Panc1 (cell line): ENCODE measurements around the gene ZDHHC13. TPM values are rescaled to one million over a fixed set of nuclear protein-coding genes. Genes with fewer than 3 reads are reported as not detected.

ENCODE experiments used
- ATAC-seq: fragments of 200-7000 bp; cut with Tn5 transposase; 2 replicates; pipeline ENCODE4 v1.9.1; 2020; ENCODE audit warnings: mild to moderate bottlenecking, moderate library complexity
- BruUV-seq: library from RNA; stranded (reverse); fragments of 400-500 nt; replicated peaks from 2 replicates; lab custom pipeline; 2021; lab: Mats Ljungman, UMichigan
- CTCF ChIA-PET: fragments of 300-600 bp; sonication (Branson Sonifier 250); formaldehyde crosslinking; loops from one replicate; lab custom pipeline; 2022; ENCODE audit warnings: antibody characterized with exemption; lab: Charles Lee
- POLR2A ChIA-PET: fragments of 300-600 bp; sonication (Branson Sonifier 250); formaldehyde crosslinking; loops from one replicate; lab custom pipeline; 2022; ENCODE audit warnings: antibody characterized with exemption; lab: Charles Lee
- DNase-seq: peaks from one replicate; pipeline ENCODE4 v3.0.0-alpha.2; 2010; ENCODE audit warnings: low read depth, low spot score
- H3K27ac ChIP-seq: 2 replicates; pipeline ENCODE4 v1.5.1; 2011; ENCODE audit warnings: mild to moderate bottlenecking, low read length, inconsistent platforms
- H3K27me3 ChIP-seq: fragments of 200-500 bp; sonication (Bioruptor generic); 2 replicates; pipeline ENCODE4 v1.6.0; 2014; ENCODE audit warnings: low read length, inconsistent platforms; ENCODE audit not compliant: control insufficient read depth, insufficient read depth
- H3K36me3 ChIP-seq: fragments of 200-500 bp; sonication (Bioruptor generic); 2 replicates; pipeline ENCODE4 v1.5.1; 2014; ENCODE audit warnings: inconsistent platforms, mild to moderate bottlenecking, low read length, moderate library complexity; ENCODE audit not compliant: control insufficient read depth, insufficient read depth
- H3K4me1 ChIP-seq: 2 replicates; pipeline ENCODE4 v1.5.1; 2011; ENCODE audit warnings: inconsistent platforms, mild to moderate bottlenecking, low read length, moderate library complexity; ENCODE audit not compliant: control insufficient read depth, insufficient read depth
- H3K4me3 ChIP-seq, 2 experiments: 2 replicates each; pipeline ENCODE4 v1.5.1; 2011 to 2012; ENCODE audit warnings: low read depth in 2 of 2, low read length in 2 of 2, mild to moderate bottlenecking in 2 of 2, inconsistent platforms in 1 of 2, moderate library complexity in 1 of 2
- H3K9me3 ChIP-seq: fragments of 200-500 bp; sonication (Bioruptor generic); 2 replicates; pipeline ENCODE4 v1.5.1; 2014; ENCODE audit warnings: low read depth, mild to moderate bottlenecking, inconsistent platforms, low read length, moderate library complexity; ENCODE audit not compliant: control insufficient read depth, insufficient read depth
- POLR2AphosphoS5 ChIP-seq: IDR thresholded peaks from 2 replicates; pipeline ENCODE4 v1.6.1; 2012; ENCODE audit warnings: mild to moderate bottlenecking, low read depth, low read length, moderate library complexity
- SIN3A ChIP-seq: IDR thresholded peaks from 2 replicates; pipeline ENCODE4 v1.6.1; 2012; ENCODE audit warnings: low read depth, mild to moderate bottlenecking, low read length, moderate library complexity, borderline replicate concordance; ENCODE audit not compliant: insufficient read depth
- TCF7L2 ChIP-seq: IDR thresholded peaks from 2 replicates; pipeline ENCODE4 v1.6.1; 2011; ENCODE audit warnings: mild to moderate bottlenecking, low read depth, low read length, inconsistent platforms
- in situ Hi-C: cut with HindIII; loops from 2 replicates; pipeline ENCODE4 v1.10.0; 2016; ENCODE audit warnings: low sequenced_read_pairs, low pct_unique_long_range_greater_than_20kb
- intact Hi-C: fragments of 100-400 bp; cut with micrococcal nuclease; formaldehyde crosslinking; loops from one replicate; pipeline ENCODE4 v1.10.0; 2022; ENCODE audit not compliant: unreplicated experiment
- total RNA-seq: library from RNA; stranded (reverse); gene quantifications from one replicate; pipeline ENCODE4 v1.2.1, GENCODE V29; 2021; ENCODE audit not compliant: unreplicated experiment
- TF ChIP-seq, protein P1 (sequence below), 2 experiments: IDR thresholded peaks; 2 replicates each; pipeline ENCODE4 v1.6.1; 2011 to 2012; ENCODE audit warnings: low read depth in 2 of 2, control low read depth in 1 of 2, low read length in 1 of 2, mild to moderate bottlenecking in 1 of 2, moderate library complexity in 1 of 2; ENCODE audit not compliant: insufficient read depth in 1 of 2
- TF ChIP-seq, protein P2 (sequence below): fragments of 450-650 bp; IDR thresholded peaks from 2 replicates; pipeline ENCODE4 v1.5.1; 2017; ENCODE audit warnings: mild to moderate bottlenecking

Gene ZDHHC13
- total RNA-seq, 1 experiment from 2014 or later = 24.3 TPM

DNA sequence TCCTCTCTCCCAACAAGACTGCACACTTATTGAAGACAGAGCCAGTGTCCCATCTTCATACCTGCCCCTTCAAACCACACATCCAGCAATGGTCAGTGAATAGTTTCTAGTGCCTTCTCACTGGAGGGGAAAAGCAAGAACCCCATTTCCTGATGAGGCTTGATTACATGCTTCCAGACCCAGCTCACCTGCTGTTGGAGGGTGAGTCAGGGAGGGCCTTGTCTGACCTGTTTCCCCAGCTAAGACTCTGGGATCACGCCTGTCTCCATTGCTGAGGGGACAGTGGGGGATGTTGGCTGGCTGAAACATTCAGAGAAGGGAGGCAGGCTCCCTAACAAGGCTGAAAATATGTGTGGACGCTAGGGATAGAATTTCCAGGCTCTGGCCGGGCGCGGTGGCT lies 27.5 kb upstream of the ZDHHC13 start:
- no peaks in the 10 kb centered on the region for H3K36me3 ChIP-seq
- no peaks in the 10 kb centered on the region for H3K9me3 ChIP-seq
- H3K27me3 ChIP-seq = peaks cover 8% of the 10 kb centered on the region
- DNase-seq (no peak), ATAC-seq (no peak)
- ChIA-PET POLR2A (no interaction called here), CTCF (no interaction called here)
- intact Hi-C loops (no loop called here), in situ Hi-C loops (no loop called here)
- H3K4me1 ChIP-seq = no peaks in the 10 kb centered on the region
- no peak overlapping the region for H3K4me3 ChIP-seq
- TF ChIP-seq, protein P1, sequence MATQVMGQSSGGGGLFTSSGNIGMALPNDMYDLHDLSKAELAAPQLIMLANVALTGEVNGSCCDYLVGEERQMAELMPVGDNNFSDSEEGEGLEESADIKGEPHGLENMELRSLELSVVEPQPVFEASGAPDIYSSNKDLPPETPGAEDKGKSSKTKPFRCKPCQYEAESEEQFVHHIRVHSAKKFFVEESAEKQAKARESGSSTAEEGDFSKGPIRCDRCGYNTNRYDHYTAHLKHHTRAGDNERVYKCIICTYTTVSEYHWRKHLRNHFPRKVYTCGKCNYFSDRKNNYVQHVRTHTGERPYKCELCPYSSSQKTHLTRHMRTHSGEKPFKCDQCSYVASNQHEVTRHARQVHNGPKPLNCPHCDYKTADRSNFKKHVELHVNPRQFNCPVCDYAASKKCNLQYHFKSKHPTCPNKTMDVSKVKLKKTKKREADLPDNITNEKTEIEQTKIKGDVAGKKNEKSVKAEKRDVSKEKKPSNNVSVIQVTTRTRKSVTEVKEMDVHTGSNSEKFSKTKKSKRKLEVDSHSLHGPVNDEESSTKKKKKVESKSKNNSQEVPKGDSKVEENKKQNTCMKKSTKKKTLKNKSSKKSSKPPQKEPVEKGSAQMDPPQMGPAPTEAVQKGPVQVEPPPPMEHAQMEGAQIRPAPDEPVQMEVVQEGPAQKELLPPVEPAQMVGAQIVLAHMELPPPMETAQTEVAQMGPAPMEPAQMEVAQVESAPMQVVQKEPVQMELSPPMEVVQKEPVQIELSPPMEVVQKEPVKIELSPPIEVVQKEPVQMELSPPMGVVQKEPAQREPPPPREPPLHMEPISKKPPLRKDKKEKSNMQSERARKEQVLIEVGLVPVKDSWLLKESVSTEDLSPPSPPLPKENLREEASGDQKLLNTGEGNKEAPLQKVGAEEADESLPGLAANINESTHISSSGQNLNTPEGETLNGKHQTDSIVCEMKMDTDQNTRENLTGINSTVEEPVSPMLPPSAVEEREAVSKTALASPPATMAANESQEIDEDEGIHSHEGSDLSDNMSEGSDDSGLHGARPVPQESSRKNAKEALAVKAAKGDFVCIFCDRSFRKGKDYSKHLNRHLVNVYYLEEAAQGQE (IDR thresholded peaks at IDR 0.05; ENCODE audit: insufficient read depth in 1 of 2, low read depth in 2 of 2, low read length in 1 of 2) = no peak
- no peak for TF ChIP-seq POLR2AphosphoS5
- TF ChIP-seq, protein P2, sequence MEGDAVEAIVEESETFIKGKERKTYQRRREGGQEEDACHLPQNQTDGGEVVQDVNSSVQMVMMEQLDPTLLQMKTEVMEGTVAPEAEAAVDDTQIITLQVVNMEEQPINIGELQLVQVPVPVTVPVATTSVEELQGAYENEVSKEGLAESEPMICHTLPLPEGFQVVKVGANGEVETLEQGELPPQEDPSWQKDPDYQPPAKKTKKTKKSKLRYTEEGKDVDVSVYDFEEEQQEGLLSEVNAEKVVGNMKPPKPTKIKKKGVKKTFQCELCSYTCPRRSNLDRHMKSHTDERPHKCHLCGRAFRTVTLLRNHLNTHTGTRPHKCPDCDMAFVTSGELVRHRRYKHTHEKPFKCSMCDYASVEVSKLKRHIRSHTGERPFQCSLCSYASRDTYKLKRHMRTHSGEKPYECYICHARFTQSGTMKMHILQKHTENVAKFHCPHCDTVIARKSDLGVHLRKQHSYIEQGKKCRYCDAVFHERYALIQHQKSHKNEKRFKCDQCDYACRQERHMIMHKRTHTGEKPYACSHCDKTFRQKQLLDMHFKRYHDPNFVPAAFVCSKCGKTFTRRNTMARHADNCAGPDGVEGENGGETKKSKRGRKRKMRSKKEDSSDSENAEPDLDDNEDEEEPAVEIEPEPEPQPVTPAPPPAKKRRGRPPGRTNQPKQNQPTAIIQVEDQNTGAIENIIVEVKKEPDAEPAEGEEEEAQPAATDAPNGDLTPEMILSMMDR = no peak
- no peak for TF ChIP-seq SIN3A
- TF ChIP-seq TCF7L2 = no peak
- no peak overlapping the region for H3K27ac ChIP-seq
- BruUV-seq = no TSS peak

DNA sequence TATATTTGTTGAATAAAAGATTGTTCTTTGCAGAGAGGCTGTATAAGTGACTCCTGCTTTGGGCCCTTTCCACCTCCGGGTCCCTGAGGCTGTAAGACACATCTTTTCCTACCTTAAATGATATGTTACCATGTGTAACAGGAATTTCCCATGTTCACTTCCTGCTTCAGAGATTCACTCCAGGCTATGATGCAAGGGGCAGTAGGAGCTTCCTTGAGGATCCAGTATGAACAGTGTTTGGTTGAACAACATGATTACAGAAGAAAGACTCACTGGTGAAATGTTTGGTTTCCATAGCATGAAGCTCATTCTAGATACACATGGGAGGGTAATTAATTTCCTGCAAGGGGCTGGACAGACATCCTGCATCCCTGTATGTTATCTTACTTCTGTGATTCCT lies 25.6 kb upstream of the ZDHHC13 start:
- Histone ChIP-seq H3K27me3 (peaks cover 17% of the 10 kb centered on the region), H3K4me1 (no peaks in the 10 kb centered on the region), H3K27ac (no peak overlapping the region), H3K4me3 (no peak overlapping the region), H3K9me3 (no peaks in the 10 kb centered on the region), H3K36me3 (no peaks in the 10 kb centered on the region)
- intact Hi-C loops (no loop called here), in situ Hi-C loops (no loop called here)
- ATAC-seq (no peak), DNase-seq (no peak)
- CTCF ChIA-PET = no interaction called here
- POLR2A ChIA-PET = no interaction called here
- TF ChIP-seq, protein P1 (IDR thresholded peaks at IDR 0.05; ENCODE audit: insufficient read depth in 1 of 2, low read depth in 2 of 2, low read length in 1 of 2) = no peak
- TF ChIP-seq TCF7L2 = no peak
- no peak for TF ChIP-seq POLR2AphosphoS5
- no peak for TF ChIP-seq SIN3A
- TF ChIP-seq, protein P2 = no peak
- no TSS peak for BruUV-seq
